ENCODE measurements around the gene TRAPPC10. TPM values are rescaled to one million over a fixed set of nuclear protein-coding genes. Genes with fewer than 3 reads are reported as not detected.

Gene TRAPPC10
- total and polyA plus RNA-seq, 9 of the 15 experiments (the other 6 are each of a cell fraction or from before 2014, with no cell fraction given) = 1.1 to 33.8 (median 24.3) TPM

- CTCF ChIA-PET (ENCODE audit: low intra/inter-chr PET ratio) = no interaction called here
- H3K27ac ChIP-seq (ENCODE audit: extremely low read depth, low read depth, low read length) = no peak overlapping the region
- H3K4me1 ChIP-seq (replicated peaks in 1 of 2; ENCODE audit: control insufficient read depth in 2 of 2, insufficient read depth in 2 of 2, low read length in 2 of 2) = peaks cover 6 to 38% of the 10 kb centered on the region in 2 experiments; a peak in 4 of 5 replicates
- H3K9me1 ChIP-seq (ENCODE audit: control insufficient read depth, insufficient read depth, low read length) = no peaks in the 10 kb centered on the region
- TF ChIP-seq TRIM24 (IDR thresholded peaks at IDR 0.05) (no peak), ZNF121 (CRISPR knock-in tag; conservative IDR thresholded peaks at IDR 0.05) (no peak), ZNF318 (IDR thresholded peaks at IDR 0.05; ENCODE audit: borderline replicate concordance in 1 of 2, low read depth in 1 of 2) (no peak), BCL6 (CRISPR knock-in tag; IDR thresholded peaks at IDR 0.05) (no peak), PRDM10 (IDR thresholded peaks at IDR 0.05; ENCODE audit: partially characterized antibody) (peak; percentile 84), SMAD4 (CRISPR knock-in tag; conservative IDR thresholded peaks at IDR 0.05) (no peak)
- no peak for DNase-seq (ENCODE audit: extremely low read depth in 1 of 4, low spot score in 3 of 4)
- no peaks in the 10 kb centered on the region for H4K20me1 ChIP-seq (replicated peaks; ENCODE audit: control insufficient read depth, insufficient read depth, low read length)
- 97% methylated on average over 10 of the region's 10 CpGs for WGBS (ENCODE audit: insufficient coverage, low coverage, missing lambda C conversion rate)
- in situ Hi-C loops (cut with MboI) (no loop called here), intact Hi-C loops (cut with micrococcal nuclease) (no loop called here)
- no TSS peak for BruUV-seq (replicated peaks)
- no peak overlapping the region for H3K4me2 ChIP-seq (ENCODE audit: insufficient read depth, low read length)
- no peaks in the 10 kb centered on the region for H3K79me2 ChIP-seq (ENCODE audit: control insufficient read depth, insufficient read depth, low read length)
- ATAC-seq = no peak
- H3K27me3 ChIP-seq (ENCODE audit: control insufficient read depth in 2 of 2, insufficient read depth in 2 of 2, low read length in 2 of 2) = no peaks in the 10 kb centered on the region
- H3K4me3 ChIP-seq = no peak overlapping the region
- H3K9me3 ChIP-seq (replicated peaks; ENCODE audit: control insufficient read depth, insufficient read depth, low read depth, low read length) = no peaks in the 10 kb centered on the region
- no peak for FAIRE-seq
- H3K36me3 ChIP-seq (ENCODE audit: control insufficient read depth, insufficient read depth, low read length) = peaks cover 55% of the 10 kb centered on the region; the same call in 2 of the 3 replicates
- no peak overlapping the region for H3K9ac ChIP-seq (ENCODE audit: insufficient read depth in 1 of 2, low read depth in 2 of 2, low read length in 2 of 2)
- no peak overlapping the region for H2AFZ ChIP-seq (ENCODE audit: low read depth, low read length)
- POLR2A ChIA-PET = interaction anchor here (1.7 kb wide), 1 partner anchor 20 kb away, joined by 6 read pairs; no protein-coding TSS in a partner anchor
Observed at GRCh38 chr21:43978060-43978459, 34.0 kb upstream of the TRAPPC10 start.

All from K562 (cell line).